ENCODE measurements around the gene KLK7. TPM values are rescaled to one million over a fixed set of nuclear protein-coding genes. Genes with fewer than 3 reads are reported as not detected.

KLK7 gene
- total RNA-seq, 1 experiment from 2014 or later = not detected

- no peak within 1 kb of the TSS for H3K4me3 Mint-ChIP-seq (ENCODE audit: unreplicated experiment)
- DNase-seq (ENCODE audit: unreplicated experiment) = no peak
- peaks cover 6% of the 10 kb centered on the region for H3K36me3 Mint-ChIP-seq (ENCODE audit: insufficient read depth, unreplicated experiment)
- H3K27me3 Mint-ChIP-seq (ENCODE audit: insufficient read depth, unreplicated experiment) = peaks cover 11% of the 10 kb centered on the region
- peaks cover 6% of the 10 kb centered on the region for H3K9me3 Mint-ChIP-seq (ENCODE audit: unreplicated experiment)
- H3K4me1 Mint-ChIP-seq (ENCODE audit: insufficient read depth, unreplicated experiment) = no peaks in the 10 kb centered on the region
- no peak within 1 kb of the TSS for H3K27ac Mint-ChIP-seq (ENCODE audit: low read depth, unreplicated experiment)
- no TSS peak for BruUV-seq (replicated peaks)
- ChIA-PET CTCF (interaction anchor here (1.7 kb wide), 1 partner anchor 15 kb away, joined by 3 read pairs; no protein-coding TSS in a partner anchor), POLR2A (interaction anchor here (1.0 kb wide), 1 partner anchor 22 kb away, joined by 4 read pairs; no protein-coding TSS in a partner anchor)
- TF ChIP-seq, protein P1, sequence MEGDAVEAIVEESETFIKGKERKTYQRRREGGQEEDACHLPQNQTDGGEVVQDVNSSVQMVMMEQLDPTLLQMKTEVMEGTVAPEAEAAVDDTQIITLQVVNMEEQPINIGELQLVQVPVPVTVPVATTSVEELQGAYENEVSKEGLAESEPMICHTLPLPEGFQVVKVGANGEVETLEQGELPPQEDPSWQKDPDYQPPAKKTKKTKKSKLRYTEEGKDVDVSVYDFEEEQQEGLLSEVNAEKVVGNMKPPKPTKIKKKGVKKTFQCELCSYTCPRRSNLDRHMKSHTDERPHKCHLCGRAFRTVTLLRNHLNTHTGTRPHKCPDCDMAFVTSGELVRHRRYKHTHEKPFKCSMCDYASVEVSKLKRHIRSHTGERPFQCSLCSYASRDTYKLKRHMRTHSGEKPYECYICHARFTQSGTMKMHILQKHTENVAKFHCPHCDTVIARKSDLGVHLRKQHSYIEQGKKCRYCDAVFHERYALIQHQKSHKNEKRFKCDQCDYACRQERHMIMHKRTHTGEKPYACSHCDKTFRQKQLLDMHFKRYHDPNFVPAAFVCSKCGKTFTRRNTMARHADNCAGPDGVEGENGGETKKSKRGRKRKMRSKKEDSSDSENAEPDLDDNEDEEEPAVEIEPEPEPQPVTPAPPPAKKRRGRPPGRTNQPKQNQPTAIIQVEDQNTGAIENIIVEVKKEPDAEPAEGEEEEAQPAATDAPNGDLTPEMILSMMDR (IDR thresholded peaks at IDR 0.05; ENCODE audit: unreplicated experiment) = no peak
- intact Hi-C loops (cut with micrococcal nuclease) = no loop called here
Measured at GRCh38 chr19:51001515-51001914, 17.8 kb upstream of the KLK7 start, which contains the start of gene KLK8. Gene KLK8, minus strand, starts transcription at chr19:51001604. Its CDS starts 437 bp downstream, at chr19:51001167.

- peaks cover 6% of the 10 kb centered on the region for H3K36me3 Mint-ChIP-seq (ENCODE audit: insufficient read depth, unreplicated experiment)
- ChIA-PET CTCF (interaction anchor here (0.5 kb wide), 1 partner anchor 94 kb away, joined by 3 read pairs; no protein-coding TSS in a partner anchor), POLR2A (interaction anchor here (1.0 kb wide), 1 partner anchor 21 kb away, joined by 4 read pairs; no protein-coding TSS in a partner anchor)
- peaks cover 6% of the 10 kb centered on the region for H3K9me3 Mint-ChIP-seq (ENCODE audit: unreplicated experiment)
- DNase-seq (ENCODE audit: unreplicated experiment) = no peak
- no peak overlapping the region for H3K4me3 Mint-ChIP-seq (ENCODE audit: unreplicated experiment)
- no peaks in the 10 kb centered on the region for H3K4me1 Mint-ChIP-seq (ENCODE audit: insufficient read depth, unreplicated experiment)
- H3K27ac Mint-ChIP-seq (ENCODE audit: low read depth, unreplicated experiment) = no peak overlapping the region
- no TSS peak for BruUV-seq (replicated peaks)
- intact Hi-C loops (cut with micrococcal nuclease) = no loop called here
- H3K27me3 Mint-ChIP-seq (ENCODE audit: insufficient read depth, unreplicated experiment) = peaks cover 11% of the 10 kb centered on the region
- TF ChIP-seq, protein P1 (IDR thresholded peaks at IDR 0.05; ENCODE audit: unreplicated experiment) = no peak
Measured at GRCh38 chr19:51000981-51001380, 17.3 kb upstream of the KLK7 start.

DNA sequence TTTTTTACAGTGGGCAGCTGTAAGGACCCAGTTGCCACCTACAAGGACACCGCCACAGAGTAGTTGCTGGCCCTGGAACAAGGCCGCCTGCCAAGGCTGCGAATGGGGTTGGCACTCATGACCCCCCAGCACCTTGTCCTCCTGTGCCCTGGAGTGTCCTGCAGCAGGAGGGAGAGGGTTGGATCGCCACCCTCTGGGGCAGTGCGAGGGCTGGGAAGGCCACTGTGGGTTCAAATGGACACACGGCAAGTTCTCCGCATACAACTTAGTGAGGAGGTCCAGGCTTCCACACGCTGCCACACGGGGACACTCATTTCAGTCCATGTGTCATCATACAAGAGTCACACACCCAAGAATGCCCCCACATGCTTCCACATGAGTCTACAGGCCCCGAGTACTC, 16.7 kb upstream of the KLK7 start:
- H3K4me1 Mint-ChIP-seq (ENCODE audit: insufficient read depth, unreplicated experiment) = no peaks in the 10 kb centered on the region
- H3K27ac Mint-ChIP-seq (ENCODE audit: low read depth, unreplicated experiment) = no peak overlapping the region
- ChIA-PET CTCF (no interaction called here), POLR2A (interaction anchor here (1.0 kb wide), 1 partner anchor 20 kb away, joined by 4 read pairs; no protein-coding TSS in a partner anchor)
- DNase-seq (ENCODE audit: unreplicated experiment) = no peak
- peaks cover 6% of the 10 kb centered on the region for H3K36me3 Mint-ChIP-seq (ENCODE audit: insufficient read depth, unreplicated experiment)
- intact Hi-C loops (cut with micrococcal nuclease) = no loop called here
- H3K9me3 Mint-ChIP-seq (ENCODE audit: unreplicated experiment) = peaks cover 6% of the 10 kb centered on the region
- TF ChIP-seq, protein P1 (IDR thresholded peaks at IDR 0.05; ENCODE audit: unreplicated experiment) = no peak
- no TSS peak for BruUV-seq (replicated peaks)
- no peak overlapping the region for H3K4me3 Mint-ChIP-seq (ENCODE audit: unreplicated experiment)
- peaks cover 11% of the 10 kb centered on the region for H3K27me3 Mint-ChIP-seq (ENCODE audit: insufficient read depth, unreplicated experiment)

- POLR2A ChIA-PET = no interaction called here
- Mint-ChIP-seq H3K4me3 (ENCODE audit: unreplicated experiment) (no peak overlapping the region), H3K27ac (ENCODE audit: low read depth, unreplicated experiment) (no peak overlapping the region), H3K27me3 (ENCODE audit: insufficient read depth, unreplicated experiment) (peaks cover 11% of the 10 kb centered on the region), H3K9me3 (ENCODE audit: unreplicated experiment) (peaks cover 6% of the 10 kb centered on the region), H3K4me1 (ENCODE audit: insufficient read depth, unreplicated experiment) (no peaks in the 10 kb centered on the region), H3K36me3 (ENCODE audit: insufficient read depth, unreplicated experiment) (peaks cover 6% of the 10 kb centered on the region)
- no peak for DNase-seq (ENCODE audit: unreplicated experiment)
- intact Hi-C loops (cut with micrococcal nuclease) = no loop called here
- TF ChIP-seq, protein P1 (IDR thresholded peaks at IDR 0.05; ENCODE audit: unreplicated experiment) = no peak
- BruUV-seq (replicated peaks) = no TSS peak
- CTCF ChIA-PET = interaction anchor here (0.6 to 1.0 kb wide), 2 partner anchors 19 to 616 kb away, joined by 3 to 4 read pairs; no protein-coding TSS in a partner anchor
Measured at GRCh38 chr19:50998686-50999085, 15.0 kb upstream of the KLK7 start.
